HCT116 (cell line): ENCODE results near the gene CDKN2B-AS1. TPM values are rescaled to one million over a fixed set of nuclear protein-coding genes. Genes with fewer than 3 reads are reported as not detected.
A peak's percentile ranks its signal among the peaks of the same experiment; 100 is the strongest.

Source experiments
- ATAC-seq: fragments of 200-7000 bp; cut with Tn5 transposase; 2 replicates; pipeline ENCODE4 v1.9.1; 2020; ENCODE audit warnings: mild to moderate bottlenecking, moderate library complexity
- BruUV-seq: library from RNA; stranded (reverse); fragments of 400-500 nt; replicated peaks from 2 replicates; lab custom pipeline; 2021; lab: Mats Ljungman, UMichigan
- CTCF ChIA-PET: fragments of 300-600 bp; sonication (Branson Sonifier 250); formaldehyde crosslinking; loops from one replicate; lab custom pipeline; 2021; ENCODE audit warnings: antibody characterized with exemption; lab: Charles Lee
- POLR2A ChIA-PET: fragments of 300-600, 350-600 bp; sonication (Branson Sonifier 250); formaldehyde crosslinking; loops from one replicate; lab custom pipeline; 2021; ENCODE audit warnings: antibody characterized with exemption; lab: Charles Lee
- RAD21 ChIA-PET, 2 experiments: fragments of 300-600 bp; sonication (Branson Sonifier 250); formaldehyde crosslinking; loops; one replicate each; lab custom pipeline; 2023; ENCODE audit warnings: low total read pairs in 2 of 2; ENCODE audit not compliant: uncharacterized antibody in 2 of 2, unreplicated experiment in 2 of 2, low non-redundant PET in 1 of 2; lab: Charles Lee
- DNase-seq: peaks from one replicate; pipeline ENCODE4 v3.0.0-alpha.2; 2010; ENCODE audit warnings: low read depth, low spot score
- H2AFZ ChIP-seq: fragments of 200-600 bp; shearing (Covaris generic), sonication (generic); 2 replicates; pipeline ENCODE4 v1.6.1; 2017; ENCODE audit warnings: low read depth, mixed run types, mixed read lengths, antibody characterized with exemption, low read length; ENCODE audit not compliant: poor library complexity, severe bottlenecking
- H3K27ac ChIP-seq: 2 replicates; pipeline ENCODE4 v1.5.1; 2012; ENCODE audit warnings: low read depth, low read length
- H3K27me3 ChIP-seq: fragments of 200-600 bp; sonication (generic); 2 replicates; pipeline ENCODE4 v1.6.1; 2016; ENCODE audit warnings: mixed run types, low read length, mixed read lengths; ENCODE audit not compliant: insufficient read depth
- H3K36me3 ChIP-seq, 2 experiments: fragments of 200-500 bp in 1 of 2; fragments of 200-600 bp in 1 of 2; sonication (Bioruptor generic) in 1 of 2; sonication (generic) in 1 of 2; 2 replicates each; pipeline versions ENCODE4 v1.5.1 to v1.6.1; 2014 to 2016; ENCODE audit warnings: low read length in 2 of 2, inconsistent platforms in 1 of 2, mixed read lengths in 1 of 2, mixed run types in 1 of 2; ENCODE audit not compliant: insufficient read depth in 2 of 2, control insufficient read depth in 1 of 2
- H3K4me1 ChIP-seq, 2 experiments: fragments of 200-600 bp in 1 of 2; sonication (generic) in 1 of 2; 2 replicates each; pipeline versions ENCODE4 v1.5.1 to v1.6.1; 2012 to 2017; ENCODE audit warnings: low read length in 2 of 2, inconsistent platforms in 1 of 2, mild to moderate bottlenecking in 1 of 2, mixed read lengths in 1 of 2, mixed run types in 1 of 2, moderate library complexity in 1 of 2; ENCODE audit not compliant: insufficient read depth in 2 of 2, control insufficient read depth in 1 of 2
- H3K4me2 ChIP-seq: fragments of 200-600 bp; sonication (generic); 2 replicates; pipeline ENCODE4 v1.6.1; 2017; ENCODE audit warnings: mixed run types, low read length, mixed read lengths
- H3K4me3 ChIP-seq, 2 experiments: fragments of 200-600 bp in 1 of 2; sonication (generic) in 1 of 2; replicated peaks in 1 of 2; 2 replicates each; pipeline ENCODE4 v1.5.1; 2011 to 2016; ENCODE audit warnings: low read length in 2 of 2, control low read depth in 1 of 2, low read depth in 1 of 2, mild to moderate bottlenecking in 1 of 2, mixed read lengths in 1 of 2, mixed run types in 1 of 2
- H3K79me2 ChIP-seq: fragments of 200-600 bp; sonication (generic); 2 replicates; pipeline ENCODE4 v1.6.1; 2017; ENCODE audit warnings: mild to moderate bottlenecking, mixed run types, low read length, moderate library complexity, mixed read lengths; ENCODE audit not compliant: insufficient read depth
- H3K9ac ChIP-seq: fragments of 200-600 bp; sonication (generic); 2 replicates; pipeline ENCODE4 v1.6.1; 2016; ENCODE audit warnings: low read length, mixed read lengths
- H3K9me2 ChIP-seq: fragments of 200-600 bp; sonication (generic), shearing (Covaris generic); 2 replicates; pipeline ENCODE4 v1.6.1; 2017; ENCODE audit warnings: mixed run types, mild to moderate bottlenecking, moderate library complexity; ENCODE audit not compliant: insufficient read depth
- H3K9me3 ChIP-seq, 2 experiments: fragments of 200-500 bp in 1 of 2; fragments of 200-600 bp in 1 of 2; sonication (Bioruptor generic) in 1 of 2; sonication (generic) in 1 of 2; 2 replicates each; pipeline ENCODE4 v1.6.1; 2014 to 2017; ENCODE audit warnings: low read length in 2 of 2, mixed read lengths in 2 of 2, inconsistent platforms in 1 of 2, low read depth in 1 of 2, mild to moderate bottlenecking in 1 of 2, mixed run types in 1 of 2, moderate library complexity in 1 of 2; ENCODE audit not compliant: control insufficient read depth in 1 of 2, insufficient read depth in 1 of 2
- H4K20me1 ChIP-seq: fragments of 200-600 bp; sonication (generic), shearing (Covaris generic); 2 replicates; pipeline ENCODE4 v1.6.1; 2017; ENCODE audit warnings: mixed run types, mild to moderate bottlenecking, moderate library complexity; ENCODE audit not compliant: insufficient read depth
- EZH2phosphoT487 ChIP-seq: fragments of 200-600 bp; IDR thresholded peaks from 2 replicates; pipeline ENCODE4 v1.6.1; 2018; ENCODE audit warnings: antibody characterized with exemption, borderline replicate concordance
- FOSL1 ChIP-seq: IDR thresholded peaks from 2 replicates; pipeline ENCODE4 v1.6.1; 2012; ENCODE audit warnings: low read depth
- JUND ChIP-seq: IDR thresholded peaks from 2 replicates; pipeline ENCODE4 v1.6.1; 2012
- REST ChIP-seq: IDR thresholded peaks from 2 replicates; pipeline ENCODE4 v1.6.1; 2012; ENCODE audit warnings: low read depth
- ZNF274 ChIP-seq: fragments of 200-500 bp; sonication (Bioruptor generic); IDR thresholded peaks from 2 replicates; pipeline ENCODE4 v1.6.1; 2014; ENCODE audit warnings: mild to moderate bottlenecking, low read depth, low read length, inconsistent platforms
- intact Hi-C: fragments of 100-400 bp; cut with micrococcal nuclease; formaldehyde crosslinking; loops from 2 replicates; pipeline ENCODE4 v1.10.0; 2022
- total RNA-seq: library from RNA; stranded (reverse); gene quantifications from one replicate; pipeline ENCODE4 v1.2.1, GENCODE V29; 2021; ENCODE audit not compliant: unreplicated experiment

Gene CDKN2B-AS1
- total RNA-seq, 1 experiment from 2014 or later: 1.7 TPM

- Histone ChIP-seq H3K9me2 (no peaks in the 10 kb centered on the region), H3K27me3 (no peaks in the 10 kb centered on the region), H3K79me2 (peaks cover 7% of the 10 kb centered on the region; the same call in 1 of the 2 replicates), H3K4me1 (peaks cover 5 to 6% of the 10 kb centered on the region in 2 experiments; a peak in 3 of 4 replicates), H3K4me2 (no peak overlapping the region), H3K4me3 (no peak overlapping the region), H3K9ac (no peak overlapping the region), H3K36me3 (no peaks in the 10 kb centered on the region), H4K20me1 (no peaks in the 10 kb centered on the region), H2AFZ (no peak overlapping the region), H3K9me3 (no peaks in the 10 kb centered on the region), H3K27ac (no peak overlapping the region)
- DNase-seq (no peak), ATAC-seq (no peak)
- ChIA-PET POLR2A (no interaction called here), CTCF (interaction anchor here (0.8 to 1.2 kb wide), 3 partner anchors 27 to 108 kb away, joined by 3 read pairs; no protein-coding TSS in a partner anchor), RAD21 (no interaction called here)
- no TSS peak for BruUV-seq
- intact Hi-C loops: no loop called here
- peak; percentile 82 for TF ChIP-seq REST
- TF ChIP-seq FOSL1: no peak
- TF ChIP-seq ZNF274: no peak
Measured at GRCh38 chr9:22010866-22011625, 16.5 kb downstream of the CDKN2B-AS1 start.

- no peaks in the 10 kb centered on the region; a peak in 1 of 4 replicates for H3K36me3 ChIP-seq
- no peak overlapping the region for H3K27ac ChIP-seq
- no peaks in the 10 kb centered on the region for H3K27me3 ChIP-seq
- H3K9ac ChIP-seq: no peak overlapping the region
- H4K20me1 ChIP-seq: no peaks in the 10 kb centered on the region
- TF ChIP-seq JUND (no peak), EZH2phosphoT487 (no peak)
- H2AFZ ChIP-seq: no peak overlapping the region
- intact Hi-C loops: no loop called here
- ATAC-seq: no peak
- no peak for DNase-seq
- RAD21 ChIA-PET: no interaction called here
- CTCF ChIA-PET: interaction anchor here (1.7 kb wide), 1 partner anchor 14 kb away, joined by 5 read pairs; the partner anchor contains the start of gene CDKN2B
- H3K9me2 ChIP-seq: no peaks in the 10 kb centered on the region
- no peak overlapping the region for H3K4me2 ChIP-seq
- POLR2A ChIA-PET: no interaction called here
- no peaks in the 10 kb centered on the region for H3K79me2 ChIP-seq
- H3K4me1 ChIP-seq: no peaks in the 10 kb centered on the region
- H3K4me3 ChIP-seq: no peak overlapping the region
- no TSS peak for BruUV-seq
- no peaks in the 10 kb centered on the region for H3K9me3 ChIP-seq
Measured at GRCh38 chr9:22022396-22022795, 27.8 kb downstream of the CDKN2B-AS1 start.
